ENCODE measurements around the gene PCBP3. TPM values are rescaled to one million over a fixed set of nuclear protein-coding genes. Genes with fewer than 3 reads are reported as not detected.

The PCBP3 gene
- total and polyA plus RNA-seq, 8 donors, result 0.83 to 4.3 (median 1.7) TPM

DNA sequence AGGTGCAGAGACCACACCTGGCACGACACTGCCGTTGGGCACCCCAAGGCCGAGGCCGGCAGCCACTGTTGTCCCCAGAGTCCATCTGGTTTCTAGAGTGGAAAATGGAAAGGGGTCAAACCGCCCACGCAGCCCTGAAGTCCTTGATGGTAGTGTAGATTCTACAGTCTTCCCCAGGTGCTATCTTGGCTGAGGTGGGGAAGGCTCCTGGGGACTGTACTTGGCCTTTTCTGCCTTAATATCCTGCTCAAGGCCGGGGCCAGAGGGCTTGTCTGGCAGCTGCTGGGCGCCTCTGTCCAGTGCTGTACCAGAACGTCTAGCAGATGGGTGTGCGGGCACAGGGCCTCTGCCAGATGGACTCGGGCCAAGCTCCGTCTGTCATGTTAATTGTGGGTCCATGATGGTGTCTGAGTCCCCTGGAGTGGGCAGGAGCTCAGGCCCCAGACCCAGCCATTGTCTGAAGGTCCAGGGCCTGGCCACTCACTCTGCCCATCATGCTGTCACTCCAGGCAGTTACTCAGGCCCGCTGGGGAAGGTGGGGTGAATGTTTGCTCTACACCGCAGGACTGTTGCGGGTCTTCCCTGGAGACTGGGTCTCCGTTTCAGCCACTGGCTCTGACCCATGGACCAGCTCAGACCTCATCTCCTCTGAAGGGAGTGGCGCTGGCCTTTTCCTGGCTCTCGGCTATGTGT is 176.1 kb downstream of the PCBP3 start:
- FAIRE-seq, result no peak
- no peak overlapping the region for H3K27ac ChIP-seq
- peak in 2 of 4 donors; percentile 10 to 16 for ATAC-seq
- intact Hi-C loops (cut with DNase I), result loop anchor here in 2 of 3 donors (5.0 to 10.0 kb wide), 3 partner anchors 262 to 345 kb away; no protein-coding TSS in a partner anchor
- WGBS, 2 donors, result 61 to 67% methylated on average over 18 of the region's 18 CpGs
- peak in 1 of 6 donors; percentile 70 for DNase-seq
- no peaks in the 10 kb centered on the region for H3K27me3 ChIP-seq
- no peak overlapping the region for H3K4me3 ChIP-seq
- H3K36me3 ChIP-seq, result no peaks in the 10 kb centered on the region
- TF ChIP-seq, protein P1, sequence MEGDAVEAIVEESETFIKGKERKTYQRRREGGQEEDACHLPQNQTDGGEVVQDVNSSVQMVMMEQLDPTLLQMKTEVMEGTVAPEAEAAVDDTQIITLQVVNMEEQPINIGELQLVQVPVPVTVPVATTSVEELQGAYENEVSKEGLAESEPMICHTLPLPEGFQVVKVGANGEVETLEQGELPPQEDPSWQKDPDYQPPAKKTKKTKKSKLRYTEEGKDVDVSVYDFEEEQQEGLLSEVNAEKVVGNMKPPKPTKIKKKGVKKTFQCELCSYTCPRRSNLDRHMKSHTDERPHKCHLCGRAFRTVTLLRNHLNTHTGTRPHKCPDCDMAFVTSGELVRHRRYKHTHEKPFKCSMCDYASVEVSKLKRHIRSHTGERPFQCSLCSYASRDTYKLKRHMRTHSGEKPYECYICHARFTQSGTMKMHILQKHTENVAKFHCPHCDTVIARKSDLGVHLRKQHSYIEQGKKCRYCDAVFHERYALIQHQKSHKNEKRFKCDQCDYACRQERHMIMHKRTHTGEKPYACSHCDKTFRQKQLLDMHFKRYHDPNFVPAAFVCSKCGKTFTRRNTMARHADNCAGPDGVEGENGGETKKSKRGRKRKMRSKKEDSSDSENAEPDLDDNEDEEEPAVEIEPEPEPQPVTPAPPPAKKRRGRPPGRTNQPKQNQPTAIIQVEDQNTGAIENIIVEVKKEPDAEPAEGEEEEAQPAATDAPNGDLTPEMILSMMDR (IDR thresholded peaks at IDR 0.05), result no peak
- no peaks in the 10 kb centered on the region for H3K9me3 ChIP-seq
- H3K4me1 ChIP-seq, result no peaks in the 10 kb centered on the region

DNA sequence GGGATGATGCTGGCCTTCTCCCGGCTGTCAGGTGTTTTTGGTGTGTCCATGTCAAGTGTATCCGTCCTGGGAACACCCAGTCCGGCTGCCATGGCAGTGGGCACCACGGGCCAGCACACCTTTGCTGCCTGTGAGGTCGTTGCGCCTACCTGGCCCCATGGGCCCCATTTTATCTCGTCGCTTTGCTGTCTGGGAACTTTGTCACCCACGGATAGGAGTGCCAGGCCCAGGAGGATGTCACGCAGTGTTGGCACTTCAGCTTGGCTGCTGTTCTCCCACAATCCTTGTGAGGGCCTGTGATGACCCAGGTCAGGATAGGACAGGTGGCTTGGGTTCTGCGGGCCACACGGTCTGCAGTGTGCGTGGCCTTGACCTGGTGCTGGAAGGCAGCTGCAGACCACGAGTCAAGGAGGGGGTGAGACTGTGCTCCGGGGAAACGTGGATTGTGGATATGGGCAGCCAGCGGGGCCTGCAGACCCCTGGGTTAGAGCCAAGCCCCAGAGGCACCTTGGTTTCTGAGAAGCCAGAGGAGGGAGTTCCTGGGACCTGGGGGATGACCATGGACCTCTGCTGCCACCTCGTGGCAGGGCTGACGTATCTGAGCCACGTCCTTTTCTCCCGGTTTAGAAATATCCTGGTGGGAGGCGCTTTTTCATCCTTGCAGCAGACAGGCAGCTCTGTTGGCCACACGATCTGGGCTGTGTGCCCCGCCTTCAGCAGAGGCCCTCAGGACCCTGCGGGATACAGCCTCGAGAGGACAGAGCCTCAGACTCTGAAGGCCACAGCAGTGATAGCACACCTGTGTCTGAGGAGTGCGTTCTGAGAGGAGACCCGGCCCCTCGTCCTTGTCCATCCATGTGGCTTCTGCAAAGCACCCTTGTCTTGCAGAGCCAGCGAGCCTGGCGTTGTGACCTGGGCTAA is 176.9 kb downstream of the PCBP3 start:
- ATAC-seq (peak; percentile 89 to 99 (median 96)), DNase-seq (peak; percentile 64 to 88 (median 80)), FAIRE-seq (no peak)
- Histone ChIP-seq H3K4me3 (no peak overlapping the region), H3K27ac (no peak overlapping the region), H3K36me3 (no peaks in the 10 kb centered on the region), H3K9me3 (no peaks in the 10 kb centered on the region), H3K4me1 (no peaks in the 10 kb centered on the region), H3K27me3 (no peaks in the 10 kb centered on the region)
- TF ChIP-seq, protein P1 (IDR thresholded peaks at IDR 0.05), result peak; percentile 59 to 86 (median 76)
- intact Hi-C loops (cut with DNase I), result loop anchor here in 1 of 3 donors (10.0 kb wide), 1 partner anchor 346 kb away; no protein-coding TSS in a partner anchor
- WGBS, 2 donors, result 26 to 29% methylated on average over 31 of the region's 31 CpGs

DNA sequence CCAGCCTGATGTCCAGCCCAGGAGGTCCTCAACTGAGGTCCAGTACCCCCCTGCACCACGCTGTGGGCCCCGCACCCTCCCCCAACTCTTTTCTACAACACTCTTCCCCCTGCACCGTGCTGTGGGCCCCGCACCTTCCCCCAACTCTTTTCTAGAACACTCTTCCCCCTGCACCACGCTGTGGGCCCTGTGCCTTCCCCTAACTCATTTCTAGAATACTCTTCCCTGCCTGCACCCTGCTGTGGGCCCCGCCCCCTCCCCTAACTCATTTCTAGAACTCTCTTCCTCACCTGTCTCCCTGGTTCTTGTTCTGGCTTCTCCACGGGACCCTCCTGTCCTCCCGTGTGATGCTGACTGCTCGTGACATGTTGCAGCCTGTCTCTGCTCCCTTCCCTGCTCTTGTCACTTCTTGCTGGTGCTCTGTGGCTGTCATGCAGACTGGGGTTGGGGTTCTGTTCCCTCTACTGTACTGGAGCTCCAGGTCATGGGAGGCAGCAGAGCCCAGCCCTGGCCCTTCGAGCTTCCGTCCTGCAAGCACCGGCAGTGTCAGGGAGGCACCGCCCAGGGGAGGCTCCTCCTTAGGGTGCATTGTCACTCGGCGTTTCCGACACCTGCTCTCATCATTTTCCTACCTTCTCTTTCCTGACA is 177.9 kb downstream of the PCBP3 start:
- intact Hi-C loops (cut with DNase I), result loop anchor here in 1 of 3 donors (10.0 kb wide), 1 partner anchor 347 kb away; no protein-coding TSS in a partner anchor
- H3K36me3 ChIP-seq, result no peaks in the 10 kb centered on the region
- DNase-seq, result peak in 1 of 6 donors; percentile 33
- no peaks in the 10 kb centered on the region for H3K27me3 ChIP-seq
- no peak for FAIRE-seq
- no peak for ATAC-seq
- no peaks in the 10 kb centered on the region for H3K4me1 ChIP-seq
- TF ChIP-seq, protein P1 (IDR thresholded peaks at IDR 0.05), result no peak
- no peak overlapping the region for H3K4me3 ChIP-seq
- 51 to 60% methylated on average over 16 of the region's 16 CpGs for WGBS, 2 donors
- no peaks in the 10 kb centered on the region for H3K9me3 ChIP-seq
- no peak overlapping the region for H3K27ac ChIP-seq

DNA sequence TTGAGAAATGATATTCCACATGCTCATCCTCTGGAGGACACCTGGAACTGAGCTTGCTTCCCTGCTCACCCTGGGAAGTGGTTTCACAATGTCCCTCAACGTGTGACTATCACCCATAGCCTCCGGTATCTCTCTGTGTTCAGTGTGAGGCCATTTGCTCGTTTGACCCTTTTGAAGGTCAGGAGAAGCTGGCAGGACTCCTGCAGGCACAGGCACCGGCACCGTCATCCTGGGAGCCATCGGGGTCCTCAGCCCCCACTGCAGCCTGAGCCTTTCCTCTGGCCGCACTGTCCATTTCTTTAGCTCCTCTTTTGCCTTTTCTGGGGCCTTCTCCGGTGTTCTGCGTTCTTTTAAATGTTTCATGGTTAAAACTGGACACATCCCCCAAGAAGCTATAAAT is 178.5 kb downstream of the PCBP3 start:
- 46 to 66% methylated on average over 9 of the region's 9 CpGs for WGBS, 2 donors
- intact Hi-C loops (cut with DNase I), result loop anchor here in 1 of 3 donors (10.0 kb wide), 1 partner anchor 347 kb away; no protein-coding TSS in a partner anchor
- H3K36me3 ChIP-seq, result no peaks in the 10 kb centered on the region
- no peaks in the 10 kb centered on the region for H3K4me1 ChIP-seq
- TF ChIP-seq, protein P1 (IDR thresholded peaks at IDR 0.05), result no peak
- H3K9me3 ChIP-seq, result no peaks in the 10 kb centered on the region
- no peaks in the 10 kb centered on the region for H3K27me3 ChIP-seq
- no peak overlapping the region for H3K27ac ChIP-seq
- no peak for ATAC-seq
- no peak for FAIRE-seq
- DNase-seq, result no peak
- no peak overlapping the region for H3K4me3 ChIP-seq

Data from pancreas (tissue), 10 donors.